HG03066 (cell line): ENCODE data around the gene MLPH.
"Not testable (repeated sequence)": the region's sequence is repeated elsewhere in the genome, so short reads cannot be mapped to it uniquely, and the experiment has no call there.

Experiments used
- ATAC-seq: cut with Tn5 transposase; IDR thresholded peaks from one replicate; pipeline ENCODE4 v1.9.1; 2021; ENCODE audit warnings: low read depth; ENCODE audit not compliant: unreplicated experiment

Gene MLPH

GRCh38 chr2:237456200-237456843 lies 30.7 kb upstream of the MLPH start:
- ATAC-seq, result no peak

- ATAC-seq, result no peak
Observed at GRCh38 chr2:237457388-237457941, 29.6 kb upstream of the MLPH start.

- no peak for ATAC-seq
Observed at GRCh38 chr2:237458519-237458918, 28.5 kb upstream of the MLPH start.

- ATAC-seq, result no peak
Observed at GRCh38 chr2:237459226-237459625, 27.8 kb upstream of the MLPH start.

GRCh38 chr2:237459741-237460174 lies 27.3 kb upstream of the MLPH start:
- ATAC-seq, result no peak

GRCh38 chr2:237464757-237465391 lies 22.2 kb upstream of the MLPH start:
- no peak for ATAC-seq

- no peak for ATAC-seq
Observed at GRCh38 chr2:237465515-237466148, 21.4 kb upstream of the MLPH start.

- no peak for ATAC-seq
Observed at GRCh38 chr2:237466211-237466610, 20.8 kb upstream of the MLPH start.

GRCh38 chr2:237467447-237468179 lies 19.4 kb upstream of the MLPH start:
- ATAC-seq, result no peak

GRCh38 chr2:237469410-237469809 lies 17.6 kb upstream of the MLPH start:
- not testable (repeated sequence) for ATAC-seq

GRCh38 chr2:237469849-237470248 lies 17.2 kb upstream of the MLPH start:
- ATAC-seq, result no peak

GRCh38 chr2:237470914-237471313 lies 16.1 kb upstream of the MLPH start:
- no peak for ATAC-seq

GRCh38 chr2:237471438-237472186 lies 15.4 kb upstream of the MLPH start:
- no peak for ATAC-seq

- no peak for ATAC-seq
Observed at GRCh38 chr2:237472187-237472712, 14.8 kb upstream of the MLPH start.

- no peak for ATAC-seq
Observed at GRCh38 chr2:237472909-237473877, 13.9 kb upstream of the MLPH start.

GRCh38 chr2:237473878-237474441 lies 13.1 kb upstream of the MLPH start:
- no peak for ATAC-seq

GRCh38 chr2:237474442-237474911 lies 12.6 kb upstream of the MLPH start:
- no peak for ATAC-seq

GRCh38 chr2:237474931-237475703 lies 11.9 kb upstream of the MLPH start:
- peak; percentile 78 for ATAC-seq
